Skin epidermis (tissue), 12 donors: ENCODE data around the gene PDE6B.

ENCODE experiments used
- H3K27ac ChIP-seq, 21 experiments: fragments of 200-600 bp; sonication (generic) in 11 of 21; one replicate each; pipeline ENCODE4 v1.5.0; 2020; ENCODE audit warnings: mild to moderate bottlenecking in 3 of 21, inconsistent platforms in 2 of 21, moderate library complexity in 2 of 21
- H3K4me3 ChIP-seq, 7 experiments: fragments of 200-600 bp; sonication (generic) in 2 of 7; one replicate each; pipeline ENCODE4 v1.5.0; 2020; ENCODE audit warnings: inconsistent platforms in 2 of 7, mild to moderate bottlenecking in 2 of 7, moderate library complexity in 1 of 7

PDE6B gene

DNA sequence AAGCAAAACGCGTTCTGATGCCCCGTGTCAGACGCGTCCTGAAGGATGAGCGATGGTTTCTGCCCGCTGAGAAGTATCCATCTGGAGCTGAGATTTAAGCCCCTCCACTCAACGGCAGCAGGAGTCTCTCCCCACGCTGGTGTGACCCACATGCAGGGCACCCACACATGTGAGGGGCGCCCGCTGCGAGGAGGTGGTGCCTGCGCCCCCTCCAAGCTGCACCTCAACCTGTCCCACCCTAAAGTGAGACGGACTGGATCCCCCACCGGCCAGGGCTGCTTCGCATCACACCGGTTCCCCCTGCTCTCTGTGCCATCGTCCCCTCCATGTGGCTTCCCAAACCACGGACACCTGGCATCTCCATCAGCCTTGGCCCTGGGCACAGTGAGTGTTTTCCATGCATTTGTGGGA, 4.5 kb upstream of the PDE6B start:
- H3K4me3 ChIP-seq, result no peak overlapping the region
- no peak overlapping the region for H3K27ac ChIP-seq

- H3K27ac ChIP-seq, result no peak overlapping the region
- no peak overlapping the region for H3K4me3 ChIP-seq
These were observed 3.9 kb upstream of the PDE6B start for GRCh38 chr4:621296-622070.

GRCh38 chr4:622071-622995, 3.0 kb upstream of the PDE6B start:
- no peak overlapping the region for H3K27ac ChIP-seq
- H3K4me3 ChIP-seq, result no peak overlapping the region

GRCh38 chr4:622996-623913, 2.1 kb upstream of the PDE6B start:
- Histone ChIP-seq H3K27ac (no peak overlapping the region), H3K4me3 (no peak overlapping the region)

GRCh38 chr4:623914-624566, 1.3 kb upstream of the PDE6B start:
- Histone ChIP-seq H3K27ac (no peak overlapping the region), H3K4me3 (no peak overlapping the region)

DNA sequence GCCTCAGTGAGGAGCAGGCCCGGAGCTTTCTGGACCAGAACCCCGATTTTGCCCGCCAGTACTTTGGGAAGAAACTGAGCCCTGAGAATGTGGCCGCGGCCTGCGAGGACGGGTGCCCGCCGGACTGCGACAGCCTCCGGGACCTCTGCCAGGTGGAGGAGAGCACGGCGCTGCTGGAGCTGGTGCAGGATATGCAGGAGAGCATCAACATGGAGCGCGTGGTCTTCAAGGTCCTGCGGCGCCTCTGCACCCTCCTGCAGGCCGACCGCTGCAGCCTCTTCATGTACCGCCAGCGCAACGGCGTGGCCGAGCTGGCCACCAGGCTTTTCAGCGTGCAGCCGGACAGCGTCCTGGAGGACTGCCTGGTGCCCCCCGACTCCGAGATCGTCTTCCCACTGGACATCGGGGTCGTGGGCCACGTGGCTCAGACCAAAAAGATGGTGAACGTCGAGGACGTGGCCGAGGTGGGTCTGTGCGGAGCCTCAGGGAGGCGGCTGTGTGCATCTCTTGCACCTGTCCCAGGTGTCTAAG, 323 bp downstream of the PDE6B start:
- H3K27ac ChIP-seq, result no peak overlapping the region
- H3K4me3 ChIP-seq, result no peak overlapping the region

GRCh38 chr4:626201-627091, 1.1 kb downstream of the PDE6B start:
- H3K4me3 ChIP-seq, result no peak overlapping the region

DNA sequence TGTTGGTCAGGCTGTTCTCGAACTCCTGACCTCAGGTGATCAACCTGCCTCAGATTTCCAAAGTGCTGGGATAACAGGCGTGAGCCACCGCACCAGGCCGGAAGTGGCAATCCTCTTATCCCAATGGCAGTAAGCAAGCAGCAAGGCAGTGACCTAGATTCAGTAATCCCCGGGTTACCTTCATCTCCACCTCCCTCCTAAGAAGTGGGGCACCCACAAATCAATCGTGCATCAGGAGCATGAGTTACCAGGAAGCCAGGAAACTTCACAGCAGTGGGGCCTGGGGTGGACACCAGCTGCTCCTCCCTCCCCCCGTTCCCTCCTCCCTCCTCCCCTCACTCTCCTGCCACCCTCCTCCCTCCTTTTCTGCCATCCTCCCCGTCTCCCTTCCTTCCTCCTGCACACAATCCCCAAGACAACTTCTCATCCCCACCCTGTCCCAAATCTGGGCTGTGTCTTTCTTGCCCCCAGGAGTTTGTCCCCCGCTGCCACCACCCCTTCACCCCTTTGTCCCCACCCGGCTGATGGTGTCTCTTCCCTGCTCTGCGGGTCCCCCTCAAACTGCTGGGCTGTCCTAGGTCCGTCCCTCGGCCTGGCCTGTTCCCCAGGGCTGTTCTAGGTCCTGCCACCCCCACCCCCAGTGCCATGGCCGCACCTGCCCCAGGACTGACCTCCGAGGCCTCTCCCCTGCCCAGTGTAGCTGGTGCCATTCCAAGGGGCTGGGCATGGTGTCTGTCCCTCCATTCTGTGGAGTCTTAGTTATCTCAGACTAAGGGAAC, 2.2 kb downstream of the PDE6B start:
- no peak overlapping the region for H3K27ac ChIP-seq
- H3K4me3 ChIP-seq, result no peak overlapping the region

More at GRCh38 chr4:626201-627091, 1.1 kb downstream of the PDE6B start:
- H3K27ac ChIP-seq, result no peak overlapping the region

GRCh38 chr4:628311-628741, 3.0 kb downstream of the PDE6B start:
- Histone ChIP-seq H3K4me3 (no peak overlapping the region), H3K27ac (no peak overlapping the region)

DNA sequence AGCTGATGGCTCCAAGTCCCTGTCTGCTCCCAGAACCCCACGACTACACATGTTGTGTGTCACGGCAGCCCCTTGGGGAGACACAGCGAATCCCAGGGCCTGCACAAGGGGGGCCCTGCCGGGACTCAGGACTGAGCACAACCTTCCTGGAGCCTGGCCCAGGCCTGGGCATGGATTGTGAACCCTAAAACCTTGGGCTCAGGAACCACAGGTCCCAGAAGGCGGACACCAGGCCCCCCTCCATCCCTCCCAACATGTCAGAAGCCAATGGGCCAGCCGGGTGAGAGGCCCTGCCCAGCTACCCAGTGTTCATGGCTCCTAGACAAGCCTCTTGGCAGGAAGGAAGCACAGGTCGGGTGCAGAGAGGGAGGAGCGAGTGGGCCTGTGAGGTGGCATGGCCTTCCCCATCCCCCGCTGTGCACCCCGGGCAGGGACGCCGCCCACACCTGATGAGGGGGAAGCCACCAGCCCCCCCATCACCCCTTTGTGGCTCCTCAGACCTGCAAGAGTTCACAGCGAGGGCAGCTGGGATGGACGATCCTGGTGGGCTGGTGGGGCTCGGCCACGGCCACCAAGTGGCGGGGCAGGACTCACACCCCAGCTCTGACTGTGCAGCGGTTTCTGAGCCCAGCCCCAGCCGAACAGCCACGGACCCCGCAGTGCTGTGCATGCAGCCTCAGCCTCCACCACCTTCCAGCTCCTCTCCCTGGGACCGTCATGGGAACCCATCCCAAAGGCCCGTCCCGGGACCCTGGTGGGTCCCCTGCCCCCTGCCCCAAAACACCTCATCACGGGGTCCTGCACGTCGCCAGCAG, 3.7 kb downstream of the PDE6B start:
- H3K4me3 ChIP-seq, result no peak overlapping the region

GRCh38 chr4:629636-629914, 4.2 kb downstream of the PDE6B start:
- Histone ChIP-seq H3K27ac (no peak overlapping the region), H3K4me3 (no peak overlapping the region)

More for the DNA sequence above, 3.7 kb downstream of the PDE6B start:
- H3K27ac ChIP-seq, result no peak overlapping the region

DNA sequence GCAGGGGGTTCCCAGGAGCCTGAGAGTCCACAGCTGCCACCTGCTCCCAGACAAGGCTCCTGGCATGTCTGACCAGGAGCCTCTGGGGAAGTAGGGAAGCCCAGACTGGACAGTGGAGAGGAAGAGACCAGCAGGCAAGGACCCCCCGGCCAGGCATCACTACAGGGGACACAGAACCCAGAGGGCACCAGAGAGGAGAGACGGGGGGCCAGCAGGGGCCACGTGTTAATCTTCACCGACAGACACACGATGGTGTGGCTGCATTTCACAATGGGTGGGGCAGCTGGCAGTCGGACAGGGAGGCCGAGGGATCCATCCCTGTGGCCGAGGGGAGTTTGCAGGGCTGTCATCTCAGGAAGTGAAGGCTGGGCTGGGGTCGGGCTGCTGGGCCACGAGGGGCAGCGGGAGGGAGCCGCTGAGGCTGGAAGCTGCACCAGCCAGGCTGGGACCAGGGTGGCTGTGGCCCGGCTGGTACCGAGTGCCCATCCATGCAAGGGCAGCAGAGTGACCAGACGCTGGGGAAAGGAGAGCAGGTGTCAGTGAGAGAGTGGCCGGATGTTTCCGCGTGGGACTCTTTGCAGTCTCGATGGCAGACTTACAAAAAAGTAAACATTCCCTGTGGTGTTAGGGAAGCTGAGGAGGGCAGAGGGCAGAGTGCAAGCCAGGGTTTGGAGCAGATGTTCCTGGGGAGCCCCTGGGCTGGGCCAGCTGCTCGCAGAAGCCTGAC, 4.7 kb downstream of the PDE6B start:
- H3K4me3 ChIP-seq, result no peak overlapping the region

GRCh38 chr4:630656-631055, 5.3 kb downstream of the PDE6B start:
- no peak overlapping the region for H3K27ac ChIP-seq
- no peak overlapping the region for H3K4me3 ChIP-seq

More for the DNA sequence above, 4.7 kb downstream of the PDE6B start:
- no peak overlapping the region for H3K27ac ChIP-seq

GRCh38 chr4:632196-632790, 6.9 kb downstream of the PDE6B start:
- Histone ChIP-seq H3K4me3 (no peak overlapping the region), H3K27ac (no peak overlapping the region)

DNA sequence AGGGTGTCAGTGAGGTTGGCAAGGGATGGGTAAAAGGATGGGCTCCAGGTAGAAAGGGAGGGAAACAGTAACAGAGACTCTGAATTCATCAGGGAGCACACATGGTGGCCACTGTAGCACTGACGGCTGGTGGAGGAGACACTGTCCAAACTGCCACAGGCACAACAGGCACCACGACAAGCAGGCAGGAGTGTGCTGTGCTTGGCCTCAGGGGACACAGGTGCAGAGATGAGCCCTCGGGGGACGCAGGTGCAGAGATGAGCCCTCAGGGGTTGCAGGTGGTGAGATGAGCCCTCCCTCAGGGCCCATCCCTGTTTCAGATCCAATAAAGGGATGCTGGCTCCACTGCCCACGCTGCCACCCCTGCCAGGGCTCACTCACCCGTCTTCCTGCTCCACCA, 7.6 kb downstream of the PDE6B start:
- no peak overlapping the region for H3K4me3 ChIP-seq

DNA sequence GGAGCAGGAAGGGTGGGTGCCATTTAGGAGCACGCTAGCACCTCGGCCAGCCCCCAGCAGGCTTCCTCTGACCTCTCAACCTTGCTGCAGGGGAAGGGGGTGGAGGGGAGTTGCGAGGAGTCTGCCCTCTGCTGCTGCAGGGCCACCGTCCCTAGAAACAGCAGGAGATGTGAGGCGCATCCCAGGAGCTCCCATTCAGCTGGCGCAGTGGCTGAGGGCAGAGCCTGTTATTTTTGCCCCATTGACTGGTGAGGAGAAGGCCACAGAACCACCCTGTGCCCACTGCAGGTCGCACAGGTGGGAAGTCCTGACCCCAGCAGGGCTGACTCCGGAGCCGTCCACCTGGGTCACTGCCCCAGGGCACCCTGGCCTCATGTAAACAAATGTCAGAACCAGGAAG, 8.0 kb downstream of the PDE6B start:
- Histone ChIP-seq H3K4me3 (no peak overlapping the region), H3K27ac (no peak overlapping the region)

More for the DNA sequence above, 7.6 kb downstream of the PDE6B start:
- no peak overlapping the region for H3K27ac ChIP-seq
